Chondrocyte (in vitro differentiated cells): ENCODE results near the gene NF1. TPM values are rescaled to one million over a fixed set of nuclear protein-coding genes. Genes with fewer than 3 reads are reported as not detected.

ENCODE experiments used
- DNase-seq: peaks from one replicate; pipeline ENCODE4 v3.0.0; 2021; ENCODE audit warnings: mixed read lengths, low spot score
- H3K27ac Mint-ChIP-seq: one replicate; pipeline ENCODE4 v1.8.0; 2021; ENCODE audit warnings: mild to moderate bottlenecking, moderate library complexity, mixed read lengths; ENCODE audit not compliant: unreplicated experiment
- H3K27me3 Mint-ChIP-seq: 2 replicates; pipeline ENCODE4 v1.8.0; 2021; ENCODE audit warnings: low read depth, mixed read lengths
- H3K36me3 Mint-ChIP-seq: 2 replicates; pipeline ENCODE4 v1.8.0; 2021; ENCODE audit warnings: low read depth, mixed read lengths
- H3K4me1 Mint-ChIP-seq: 2 replicates; pipeline ENCODE4 v1.8.0; 2021; ENCODE audit warnings: low read depth, mild to moderate bottlenecking, mixed read lengths
- H3K4me3 Mint-ChIP-seq: one replicate; pipeline ENCODE4 v1.8.0; 2021; ENCODE audit warnings: mild to moderate bottlenecking, moderate library complexity, mixed read lengths; ENCODE audit not compliant: unreplicated experiment
- H3K9me3 Mint-ChIP-seq: 2 replicates; pipeline ENCODE4 v1.8.0; 2021; ENCODE audit warnings: low read depth, mixed read lengths
- CTCF ChIP-seq: fragments of 200-600 bp; sonication (generic); IDR thresholded peaks from 2 replicates; pipeline ENCODE4 v1.5.0; 2021; ENCODE audit warnings: antibody characterized with exemption, mild to moderate bottlenecking, moderate library complexity
- total RNA-seq: library from RNA; stranded (reverse); gene quantifications from 3 replicates; pipeline ENCODE4 v1.2.1, GENCODE V29; 2021

NF1 gene
- total RNA-seq, 1 donor from 2014 or later: 48.2 TPM

GRCh38 chr17:31051506-31051905 lies 43.3 kb upstream of the NF1 start:
- Mint-ChIP-seq H3K27me3 (no peaks in the 10 kb centered on the region), H3K4me3 (no peak overlapping the region), H3K27ac (peak overlapping the region; percentile 92), H3K4me1 (peaks cover 17% of the 10 kb centered on the region), H3K36me3 (peaks cover 8% of the 10 kb centered on the region), H3K9me3 (peaks cover 2% of the 10 kb centered on the region)
- DNase-seq: no peak
- TF ChIP-seq CTCF: no peak

- Mint-ChIP-seq H3K36me3 (peaks cover 6% of the 10 kb centered on the region), H3K27ac (peak overlapping the region; percentile 92), H3K27me3 (no peaks in the 10 kb centered on the region), H3K9me3 (peaks cover 2% of the 10 kb centered on the region), H3K4me3 (no peak overlapping the region), H3K4me1 (peaks cover 17% of the 10 kb centered on the region)
- DNase-seq: no peak
- no peak for TF ChIP-seq CTCF
Observed at GRCh38 chr17:31052187-31052889, 42.4 kb upstream of the NF1 start.

DNA sequence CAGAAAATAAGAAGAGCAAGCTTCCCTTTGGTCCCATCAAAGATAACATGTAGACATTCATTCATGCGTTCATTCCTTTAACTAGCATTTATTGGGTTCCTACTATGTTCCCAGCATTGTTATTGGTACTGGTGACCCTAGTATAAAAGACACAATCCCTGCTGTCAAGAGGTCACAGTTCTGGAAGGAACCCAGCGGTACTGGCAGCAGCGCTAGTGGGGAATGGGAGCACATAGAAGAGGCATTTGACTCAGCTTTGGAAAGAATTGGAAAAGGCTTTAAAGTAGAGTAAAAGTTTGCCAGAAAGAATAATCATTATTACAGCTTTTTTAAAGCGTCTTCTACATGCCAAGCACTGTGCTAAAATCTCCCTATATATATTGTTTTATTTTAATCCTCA lies 41.7 kb upstream of the NF1 start:
- no peak overlapping the region for H3K4me3 Mint-ChIP-seq
- H3K36me3 Mint-ChIP-seq: peaks cover 6% of the 10 kb centered on the region
- DNase-seq: no peak
- H3K4me1 Mint-ChIP-seq: peaks cover 17% of the 10 kb centered on the region
- TF ChIP-seq CTCF: no peak
- peak overlapping the region; percentile 92 for H3K27ac Mint-ChIP-seq
- no peaks in the 10 kb centered on the region for H3K27me3 Mint-ChIP-seq
- H3K9me3 Mint-ChIP-seq: peaks cover 2% of the 10 kb centered on the region

DNA sequence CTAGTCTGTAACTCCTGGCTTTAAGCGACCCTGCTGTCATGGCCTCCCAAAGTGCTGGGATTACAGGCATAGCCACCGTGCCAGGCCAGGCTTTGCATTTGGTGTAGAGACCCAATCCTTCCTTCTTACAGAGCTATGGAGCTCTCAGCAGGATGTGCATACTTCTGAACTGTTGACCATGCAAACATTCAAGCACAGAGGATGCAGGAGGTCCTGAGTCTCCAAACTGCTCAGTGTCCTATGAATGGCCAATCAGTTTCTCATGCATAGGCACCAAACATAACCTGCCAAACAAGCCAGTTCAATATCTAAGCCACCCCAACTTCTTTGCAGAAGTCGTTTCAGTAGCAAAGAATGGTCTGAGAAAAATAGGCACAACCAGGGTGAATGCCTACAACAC lies 40.0 kb upstream of the NF1 start:
- DNase-seq: no peak
- no peak for TF ChIP-seq CTCF
- Mint-ChIP-seq H3K27me3 (no peaks in the 10 kb centered on the region), H3K27ac (no peak overlapping the region), H3K36me3 (peaks cover 3% of the 10 kb centered on the region), H3K4me1 (peaks cover 17% of the 10 kb centered on the region), H3K9me3 (peaks cover 2% of the 10 kb centered on the region), H3K4me3 (no peak overlapping the region)

DNA sequence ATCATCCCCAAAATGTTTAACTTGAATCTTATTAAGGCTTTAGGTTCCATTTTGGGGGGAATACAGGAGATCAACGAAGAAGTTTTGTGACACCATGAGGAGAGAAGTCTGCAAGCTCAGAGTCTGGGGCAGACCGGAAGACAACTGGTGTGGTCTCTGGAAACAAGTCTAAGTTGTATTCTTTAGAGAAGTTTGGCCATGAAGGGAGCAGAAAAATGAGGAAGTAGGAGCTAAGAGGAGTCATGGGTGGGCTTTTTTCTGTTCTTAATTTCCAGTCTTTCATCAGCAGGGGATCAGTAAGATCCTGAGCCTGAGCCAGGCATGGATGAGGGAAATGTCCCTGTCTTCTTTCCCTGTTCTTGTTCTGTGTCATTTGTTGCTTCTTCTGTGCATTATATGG lies 35.8 kb upstream of the NF1 start:
- H3K4me3 Mint-ChIP-seq: no peak overlapping the region
- no peak overlapping the region for H3K27ac Mint-ChIP-seq

More for the DNA sequence above, 35.8 kb upstream of the NF1 start:
- no peaks in the 10 kb centered on the region for H3K4me1 Mint-ChIP-seq
- TF ChIP-seq CTCF: no peak
- H3K9me3 Mint-ChIP-seq: no peaks in the 10 kb centered on the region
- no peak for DNase-seq
- H3K36me3 Mint-ChIP-seq: peaks cover 2% of the 10 kb centered on the region
- no peaks in the 10 kb centered on the region for H3K27me3 Mint-ChIP-seq
